ENCODE data around the gene CYTH3.

- TF ChIP-seq, protein P1, sequence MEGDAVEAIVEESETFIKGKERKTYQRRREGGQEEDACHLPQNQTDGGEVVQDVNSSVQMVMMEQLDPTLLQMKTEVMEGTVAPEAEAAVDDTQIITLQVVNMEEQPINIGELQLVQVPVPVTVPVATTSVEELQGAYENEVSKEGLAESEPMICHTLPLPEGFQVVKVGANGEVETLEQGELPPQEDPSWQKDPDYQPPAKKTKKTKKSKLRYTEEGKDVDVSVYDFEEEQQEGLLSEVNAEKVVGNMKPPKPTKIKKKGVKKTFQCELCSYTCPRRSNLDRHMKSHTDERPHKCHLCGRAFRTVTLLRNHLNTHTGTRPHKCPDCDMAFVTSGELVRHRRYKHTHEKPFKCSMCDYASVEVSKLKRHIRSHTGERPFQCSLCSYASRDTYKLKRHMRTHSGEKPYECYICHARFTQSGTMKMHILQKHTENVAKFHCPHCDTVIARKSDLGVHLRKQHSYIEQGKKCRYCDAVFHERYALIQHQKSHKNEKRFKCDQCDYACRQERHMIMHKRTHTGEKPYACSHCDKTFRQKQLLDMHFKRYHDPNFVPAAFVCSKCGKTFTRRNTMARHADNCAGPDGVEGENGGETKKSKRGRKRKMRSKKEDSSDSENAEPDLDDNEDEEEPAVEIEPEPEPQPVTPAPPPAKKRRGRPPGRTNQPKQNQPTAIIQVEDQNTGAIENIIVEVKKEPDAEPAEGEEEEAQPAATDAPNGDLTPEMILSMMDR (IDR thresholded peaks at IDR 0.05; ENCODE audit: poor library complexity) = no peak
- no peak for TF ChIP-seq EZH2 (IDR thresholded peaks at IDR 0.05; ENCODE audit: borderline replicate concordance)
- no peak for TF ChIP-seq EZH2phosphoT487 (IDR thresholded peaks at IDR 0.05; ENCODE audit: low read depth, severe bottlenecking, unreplicated experiment)
Observed at GRCh38 chr7:6200971-6201370, 71.5 kb downstream of the CYTH3 start.

All from hepatocyte (in vitro differentiated cells).